PC-3 (cell line): ENCODE data around the gene MORN3.
"Not testable (repeated sequence)": the region's sequence is repeated elsewhere in the genome, so short reads cannot be mapped to it uniquely, and the experiment has no call there.

ENCODE experiments used
- CTCF ChIP-seq: fragments of 300-600 bp; sonication (generic); conservative IDR thresholded peaks from 2 replicates; pipeline ENCODE4 v1.5.1; 2017; ENCODE audit warnings: antibody characterized with exemption, low read depth, mild to moderate bottlenecking, low read length
- EZH2 ChIP-seq: fragments of 300-600 bp; sonication (generic); IDR thresholded peaks from one replicate; pipeline ENCODE4 v1.6.1; 2017; ENCODE audit warnings: antibody characterized with exemption, mild to moderate bottlenecking, low read length; ENCODE audit not compliant: unreplicated experiment

- TF ChIP-seq CTCF, EZH2: not testable (repeated sequence)
Observed at GRCh38 chr12:121661353-121662105, 7.9 kb downstream of the MORN3 start.
